ENCODE results near the gene PTGR3. TPM values are rescaled to one million over a fixed set of nuclear protein-coding genes. Genes with fewer than 3 reads are reported as not detected.

Gene PTGR3
- total RNA-seq, 1 experiment from 2014 or later = 13.8 TPM

- TF ChIP-seq ESRRA (CRISPR knock-in tag; IDR thresholded peaks at IDR 0.05; ENCODE audit: borderline replicate concordance) = no peak
- TF ChIP-seq TEAD4 (CRISPR knock-in tag; IDR thresholded peaks at IDR 0.05) = no peak
- TF ChIP-seq ZNF512 (CRISPR knock-in tag; IDR thresholded peaks at IDR 0.05; ENCODE audit: borderline replicate concordance) = no peak
- no peak for TF ChIP-seq CTCF (IDR thresholded peaks at IDR 0.05)
- TF ChIP-seq E2F5 (CRISPR knock-in tag; IDR thresholded peaks at IDR 0.05) = no peak
- TF ChIP-seq ZNF532 (CRISPR knock-in tag; IDR thresholded peaks at IDR 0.05; ENCODE audit: borderline replicate concordance) = no peak
- no peak for TF ChIP-seq GRHL2 (CRISPR knock-in tag; IDR thresholded peaks at IDR 0.05; ENCODE audit: insufficient replicate concordance, severe bottlenecking)
These were observed 48.6 kb downstream of the PTGR3 start (continued) for GRCh38 chr18:75160364-75160763.

GRCh38 chr18:75159646-75160356 is 49.1 kb downstream of the PTGR3 start:
- Mint-ChIP-seq H3K4me1 (peaks cover 16% of the 10 kb centered on the region), H3K9me3 (peaks cover 5% of the 10 kb centered on the region), H3K27ac (peak overlapping the region; percentile 37; the same call in 1 of the 2 replicates), H3K36me3 (peaks cover 5% of the 10 kb centered on the region; the same call in 1 of the 2 replicates), H3K4me3 (no peak overlapping the region), H3K27me3 (ENCODE audit: low read depth) (no peaks in the 10 kb centered on the region)
- CTCF ChIA-PET = no interaction called here
- no peak for DNase-seq (ENCODE audit: low spot score)
- peak; percentile 26 for ATAC-seq
- POLR2A ChIA-PET = no interaction called here
- TF ChIP-seq MXD4 (CRISPR knock-in tag; IDR thresholded peaks at IDR 0.05; ENCODE audit: borderline replicate concordance) (no peak), NR2C2 (CRISPR knock-in tag; IDR thresholded peaks at IDR 0.05) (no peak), ZNF512 (CRISPR knock-in tag; IDR thresholded peaks at IDR 0.05; ENCODE audit: borderline replicate concordance) (no peak), SP1 (CRISPR knock-in tag; conservative IDR thresholded peaks at IDR 0.05) (no peak), ZNF281 (CRISPR knock-in tag; IDR thresholded peaks at IDR 0.05) (no peak), NFATC4 (CRISPR knock-in tag; IDR thresholded peaks at IDR 0.05) (no peak), FOXK1 (CRISPR knock-in tag; IDR thresholded peaks at IDR 0.05) (no peak), ZSCAN18 (CRISPR knock-in tag; IDR thresholded peaks at IDR 0.05) (no peak), FOXJ3 (CRISPR knock-in tag; IDR thresholded peaks at IDR 0.05; ENCODE audit: borderline replicate concordance) (no peak)

Data from WTC11 (cell line).